GM23338 (cell line): ENCODE measurements around the gene FCHSD2. TPM values are rescaled to one million over a fixed set of nuclear protein-coding genes. Genes with fewer than 3 reads are reported as not detected.

ENCODE experiments used
- ATAC-seq: fragments of 200-7000 bp; cut with Tn5 transposase; 3 replicates; pipeline ENCODE4 v1.9.1; 2020
- DNase-seq: peaks from one replicate; pipeline ENCODE4 v3.0.0-alpha.2; 2015; ENCODE audit warnings: low spot score
- H2AFZ ChIP-seq: fragments of 200-600 bp; sonication (generic); 2 replicates; pipeline ENCODE4 v1.8.0; 2016; ENCODE audit warnings: antibody characterized with exemption, mild to moderate bottlenecking, moderate library complexity
- H3F3A ChIP-seq: fragments of 200-600 bp; sonication (generic); replicated peaks from 2 replicates; pipeline ENCODE4 v1.8.0; 2017; ENCODE audit warnings: antibody characterized with exemption, mixed run types, low read depth
- H3K27ac ChIP-seq: fragments of 200-600 bp; sonication (generic); 2 replicates; pipeline ENCODE4 v1.6.1; 2016; ENCODE audit warnings: low read depth
- H3K27me3 ChIP-seq: fragments of 200-600 bp; sonication (generic); 2 replicates; pipeline ENCODE4 v1.8.0; 2016; ENCODE audit warnings: mild to moderate bottlenecking, mixed run types, moderate library complexity; ENCODE audit not compliant: insufficient read depth
- H3K36me3 ChIP-seq: fragments of 200-600 bp; sonication (generic); 2 replicates; pipeline ENCODE4 v1.8.0; 2016; ENCODE audit warnings: mild to moderate bottlenecking; ENCODE audit not compliant: insufficient read depth
- H3K4me1 ChIP-seq: fragments of 200-600 bp; sonication (generic); 2 replicates; pipeline ENCODE4 v1.8.0; 2016; ENCODE audit warnings: mild to moderate bottlenecking, moderate library complexity; ENCODE audit not compliant: insufficient read depth
- H3K4me2 ChIP-seq: fragments of 200-600 bp; sonication (generic); 2 replicates; pipeline ENCODE4 v1.7.1; 2017; ENCODE audit warnings: mixed run types
- H3K4me3 ChIP-seq: fragments of 200-600 bp; sonication (generic); 2 replicates; pipeline ENCODE4 v1.6.1; 2016; ENCODE audit warnings: mixed run types
- H3K79me2 ChIP-seq: fragments of 200-600 bp; sonication (generic); replicated peaks from 2 replicates; pipeline ENCODE4 v1.8.0; 2017; ENCODE audit warnings: mild to moderate bottlenecking; ENCODE audit not compliant: insufficient read depth
- H3K9me2 ChIP-seq: fragments of 200-600 bp; sonication (generic); 2 replicates; pipeline ENCODE4 v1.8.0; 2017; ENCODE audit not compliant: insufficient read depth
- H4K20me1 ChIP-seq: fragments of 200-600 bp; sonication (generic); replicated peaks from 2 replicates; pipeline ENCODE4 v1.8.0; 2017; ENCODE audit warnings: mild to moderate bottlenecking; ENCODE audit not compliant: insufficient read depth
- H3K27ac Mint-ChIP-seq: 2 replicates; pipeline ENCODE4 v1.8.0; 2020; ENCODE audit warnings: inconsistent platforms, mild to moderate bottlenecking, moderate library complexity, mixed read lengths
- H3K27me3 Mint-ChIP-seq: 3 replicates; pipeline ENCODE4 v1.8.0; 2022; ENCODE audit warnings: low read depth, mild to moderate bottlenecking, moderate library complexity, mixed read lengths, inconsistent platforms; ENCODE audit not compliant: insufficient read depth, poor library complexity
- H3K36me3 Mint-ChIP-seq: 3 replicates; pipeline ENCODE4 v1.8.0; 2021; ENCODE audit warnings: low read depth, mild to moderate bottlenecking, inconsistent platforms, moderate library complexity, mixed read lengths
- H3K4me1 Mint-ChIP-seq: 3 replicates; pipeline ENCODE4 v1.8.0; 2020; ENCODE audit warnings: mild to moderate bottlenecking, inconsistent platforms, mixed read lengths
- H3K4me3 Mint-ChIP-seq: 3 replicates; pipeline ENCODE4 v1.8.0; 2021; ENCODE audit warnings: moderate library complexity, mild to moderate bottlenecking, inconsistent platforms, mixed read lengths
- H3K9me3 Mint-ChIP-seq: 3 replicates; pipeline ENCODE4 v1.8.0; 2020; ENCODE audit warnings: moderate library complexity, mild to moderate bottlenecking, inconsistent platforms, mixed read lengths
- EZH2phosphoT487 ChIP-seq: fragments of 200-600 bp; sonication (generic); IDR thresholded peaks from one replicate; pipeline ENCODE4 v1.8.1; 2018; ENCODE audit warnings: antibody characterized with exemption; ENCODE audit not compliant: unreplicated experiment
- POLR2AphosphoS5 ChIP-seq: IDR thresholded peaks from 2 replicates; pipeline ENCODE4 v1.6.1; 2016; ENCODE audit warnings: antibody characterized with exemption, low read depth
- STAT1 ChIP-seq: IDR thresholded peaks from one replicate; pipeline ENCODE4 v1.6.1; 2016; ENCODE audit warnings: antibody characterized with exemption; ENCODE audit not compliant: unreplicated experiment
- ZNF331 ChIP-seq: fragments of 250-450 bp; sonication (Bioruptor Pico); IDR thresholded peaks from 2 replicates; pipeline ENCODE4 v1.5.0; 2020; ENCODE audit warnings: low read depth, mild to moderate bottlenecking, moderate library complexity
- polyA plus RNA-seq: library from polyadenylated mRNA; unstranded; fragments of >200 nt; fragmentation: Nextera tagmentation; extraction: Ambion mirVana; gene quantifications from 2 replicates; pipeline ENCODE4 v1.2.1, GENCODE V29; 2016
- total RNA-seq: library from RNA; depleted of rRNA; stranded (reverse); fragments of >200 nt; shearing (Covaris generic); gene quantifications from 2 replicates; pipeline ENCODE4 v1.2.3, GENCODE V29; 2014
- TF ChIP-seq, protein P1 (sequence below): IDR thresholded peaks from one replicate; pipeline ENCODE4 v1.6.1; 2018; ENCODE audit warnings: antibody characterized with exemption; ENCODE audit not compliant: unreplicated experiment

Gene FCHSD2
- total and polyA plus RNA-seq, 2 experiments from 2014 or later = 3.6 to 5.2 TPM

GRCh38 chr11:73048446-73048845, 93.7 kb downstream of the FCHSD2 start:
- Mint-ChIP-seq H3K27ac (no peak overlapping the region), H3K4me3 (no peak overlapping the region), H3K9me3 (no peaks in the 10 kb centered on the region), H3K4me1 (no peaks in the 10 kb centered on the region), H3K27me3 (no peaks in the 10 kb centered on the region), H3K36me3 (no peaks in the 10 kb centered on the region)
- TF ChIP-seq ZNF331 (CRISPR knock-in tag) (no peak), STAT1 (no peak), POLR2AphosphoS5 (no peak), EZH2phosphoT487 (no peak)
- TF ChIP-seq, protein P1, sequence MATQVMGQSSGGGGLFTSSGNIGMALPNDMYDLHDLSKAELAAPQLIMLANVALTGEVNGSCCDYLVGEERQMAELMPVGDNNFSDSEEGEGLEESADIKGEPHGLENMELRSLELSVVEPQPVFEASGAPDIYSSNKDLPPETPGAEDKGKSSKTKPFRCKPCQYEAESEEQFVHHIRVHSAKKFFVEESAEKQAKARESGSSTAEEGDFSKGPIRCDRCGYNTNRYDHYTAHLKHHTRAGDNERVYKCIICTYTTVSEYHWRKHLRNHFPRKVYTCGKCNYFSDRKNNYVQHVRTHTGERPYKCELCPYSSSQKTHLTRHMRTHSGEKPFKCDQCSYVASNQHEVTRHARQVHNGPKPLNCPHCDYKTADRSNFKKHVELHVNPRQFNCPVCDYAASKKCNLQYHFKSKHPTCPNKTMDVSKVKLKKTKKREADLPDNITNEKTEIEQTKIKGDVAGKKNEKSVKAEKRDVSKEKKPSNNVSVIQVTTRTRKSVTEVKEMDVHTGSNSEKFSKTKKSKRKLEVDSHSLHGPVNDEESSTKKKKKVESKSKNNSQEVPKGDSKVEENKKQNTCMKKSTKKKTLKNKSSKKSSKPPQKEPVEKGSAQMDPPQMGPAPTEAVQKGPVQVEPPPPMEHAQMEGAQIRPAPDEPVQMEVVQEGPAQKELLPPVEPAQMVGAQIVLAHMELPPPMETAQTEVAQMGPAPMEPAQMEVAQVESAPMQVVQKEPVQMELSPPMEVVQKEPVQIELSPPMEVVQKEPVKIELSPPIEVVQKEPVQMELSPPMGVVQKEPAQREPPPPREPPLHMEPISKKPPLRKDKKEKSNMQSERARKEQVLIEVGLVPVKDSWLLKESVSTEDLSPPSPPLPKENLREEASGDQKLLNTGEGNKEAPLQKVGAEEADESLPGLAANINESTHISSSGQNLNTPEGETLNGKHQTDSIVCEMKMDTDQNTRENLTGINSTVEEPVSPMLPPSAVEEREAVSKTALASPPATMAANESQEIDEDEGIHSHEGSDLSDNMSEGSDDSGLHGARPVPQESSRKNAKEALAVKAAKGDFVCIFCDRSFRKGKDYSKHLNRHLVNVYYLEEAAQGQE = no peak
- no peak overlapping the region for H3K4me2 ChIP-seq
- no peak overlapping the region for H3K4me3 ChIP-seq
- DNase-seq = no peak
- H3K27me3 ChIP-seq = no peaks in the 10 kb centered on the region
- H4K20me1 ChIP-seq = no peaks in the 10 kb centered on the region
- no peaks in the 10 kb centered on the region for H3K9me2 ChIP-seq
- no peaks in the 10 kb centered on the region for H3K36me3 ChIP-seq
- H3K79me2 ChIP-seq = no peaks in the 10 kb centered on the region
- H2AFZ ChIP-seq = no peak overlapping the region
- H3K4me1 ChIP-seq = no peaks in the 10 kb centered on the region
- H3K27ac ChIP-seq = no peak overlapping the region
- H3F3A ChIP-seq = no peaks in the 10 kb centered on the region
- ATAC-seq = no peak

DNA sequence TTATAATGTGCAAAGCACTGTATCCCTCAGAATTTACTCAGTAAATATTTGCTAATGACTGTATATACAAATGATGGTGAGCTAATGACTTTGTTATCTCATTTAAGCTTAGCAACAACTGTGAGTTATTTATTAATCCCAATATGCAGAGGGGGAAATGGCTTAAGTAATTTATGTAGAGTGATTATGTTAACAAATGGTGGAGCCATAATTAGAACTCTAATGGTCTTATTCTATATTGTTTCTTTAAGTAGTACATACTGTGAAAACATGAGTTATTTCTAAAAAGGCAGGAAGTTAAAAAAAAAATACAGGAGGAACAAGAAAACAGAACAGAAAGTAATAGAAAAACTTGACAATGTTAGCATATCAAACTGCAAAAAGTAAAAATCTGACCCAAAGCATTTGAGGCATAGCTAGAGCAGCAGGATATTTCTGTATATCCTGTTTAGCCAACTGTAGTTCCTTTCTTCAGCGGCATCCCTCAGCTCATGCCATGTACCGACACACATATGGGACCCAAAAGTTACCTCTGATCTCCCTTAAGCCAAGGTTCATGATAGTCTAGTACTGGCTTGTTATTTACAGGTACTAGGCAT, 94.2 kb downstream of the FCHSD2 start:
- no peaks in the 10 kb centered on the region for H3K27me3 Mint-ChIP-seq
- Histone ChIP-seq H3K4me3 (no peak overlapping the region), H3F3A (no peaks in the 10 kb centered on the region), H3K27me3 (no peaks in the 10 kb centered on the region), H3K4me1 (no peaks in the 10 kb centered on the region), H3K36me3 (no peaks in the 10 kb centered on the region), H3K4me2 (no peak overlapping the region), H3K79me2 (no peaks in the 10 kb centered on the region), H3K27ac (no peak overlapping the region), H3K9me2 (no peaks in the 10 kb centered on the region), H4K20me1 (no peaks in the 10 kb centered on the region), H2AFZ (no peak overlapping the region)
- peak; percentile 9 for DNase-seq
- H3K36me3 Mint-ChIP-seq = no peaks in the 10 kb centered on the region
- TF ChIP-seq, protein P1 = no peak
- no peaks in the 10 kb centered on the region for H3K4me1 Mint-ChIP-seq
- H3K9me3 Mint-ChIP-seq = no peaks in the 10 kb centered on the region
- no peak overlapping the region for H3K27ac Mint-ChIP-seq
- no peak for ATAC-seq
- H3K4me3 Mint-ChIP-seq = no peak overlapping the region
